Bronchial epithelial cell (primary cell): ENCODE results near the gene EXOC6. TPM values are rescaled to one million over a fixed set of nuclear protein-coding genes. Genes with fewer than 3 reads are reported as not detected.
A peak's percentile ranks its signal among the peaks of the same experiment; 100 is the strongest.
"Not testable (repeated sequence)": the region's sequence is repeated elsewhere in the genome, so short reads cannot be mapped to it uniquely, and the experiment has no call there.

Experiments
- DNase-seq: peaks from one replicate; pipeline ENCODE4 v3.0.0-alpha.2; 2010; ENCODE audit warnings: low read depth
- FAIRE-seq: peaks from 2 replicates; lab custom pipeline; 2011; peaks lifted over from hg19 to GRCh38; lab: Jason Lieb, UNC
- H3K27me3 ChIP-seq: 2 replicates; pipeline ENCODE4 v1.5.1; 2011; ENCODE audit warnings: low read length; ENCODE audit not compliant: control insufficient read depth, insufficient read depth
- H3K36me3 ChIP-seq: 2 replicates; pipeline ENCODE4 v1.5.1; 2011; ENCODE audit warnings: low read length; ENCODE audit not compliant: control insufficient read depth, insufficient read depth
- H3K4me3 ChIP-seq: 2 replicates; pipeline ENCODE4 v1.5.1; 2011; ENCODE audit warnings: mild to moderate bottlenecking, low read depth, low read length, control low read depth
- total RNA-seq: library from RNA; depleted of rRNA; stranded (reverse); fragments of >200 nt; gene quantifications from 2 replicates; pipeline ENCODE4 v1.2.1, GENCODE V29; 2014
- TF ChIP-seq, protein P1 (sequence below): IDR thresholded peaks from 2 replicates; pipeline ENCODE4 v1.5.1; 2011; ENCODE audit warnings: mild to moderate bottlenecking, moderate library complexity, low read length, control low read depth, inconsistent platforms; ENCODE audit not compliant: insufficient read depth, severe bottlenecking

Gene EXOC6
- total RNA-seq, 1 donor from 2014 or later = 12.4 TPM

DNA sequence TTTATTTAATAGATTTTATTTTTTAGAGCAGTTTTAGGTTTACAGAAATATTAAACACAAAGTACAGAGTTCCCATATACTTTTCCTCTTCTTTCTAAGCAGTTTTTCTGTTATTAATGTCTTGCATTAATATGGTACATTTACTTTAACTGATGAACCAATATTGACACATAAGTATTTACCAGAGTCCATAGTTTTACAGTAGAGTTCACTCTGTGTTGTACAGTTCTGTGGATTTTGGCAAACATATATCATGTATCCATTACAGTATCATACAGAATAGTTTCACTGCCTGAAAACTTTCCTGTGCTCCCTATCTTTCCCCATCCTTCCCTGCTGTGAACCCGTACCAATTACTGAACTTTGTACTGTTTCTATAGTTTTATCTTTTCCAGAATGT is 55.3 kb downstream of the EXOC6 start:
- Histone ChIP-seq H3K27me3 (no peaks in the 10 kb centered on the region), H3K4me3 (no peak overlapping the region), H3K36me3 (no peaks in the 10 kb centered on the region)
- DNase-seq (no peak), FAIRE-seq (no peak)
- TF ChIP-seq, protein P1, sequence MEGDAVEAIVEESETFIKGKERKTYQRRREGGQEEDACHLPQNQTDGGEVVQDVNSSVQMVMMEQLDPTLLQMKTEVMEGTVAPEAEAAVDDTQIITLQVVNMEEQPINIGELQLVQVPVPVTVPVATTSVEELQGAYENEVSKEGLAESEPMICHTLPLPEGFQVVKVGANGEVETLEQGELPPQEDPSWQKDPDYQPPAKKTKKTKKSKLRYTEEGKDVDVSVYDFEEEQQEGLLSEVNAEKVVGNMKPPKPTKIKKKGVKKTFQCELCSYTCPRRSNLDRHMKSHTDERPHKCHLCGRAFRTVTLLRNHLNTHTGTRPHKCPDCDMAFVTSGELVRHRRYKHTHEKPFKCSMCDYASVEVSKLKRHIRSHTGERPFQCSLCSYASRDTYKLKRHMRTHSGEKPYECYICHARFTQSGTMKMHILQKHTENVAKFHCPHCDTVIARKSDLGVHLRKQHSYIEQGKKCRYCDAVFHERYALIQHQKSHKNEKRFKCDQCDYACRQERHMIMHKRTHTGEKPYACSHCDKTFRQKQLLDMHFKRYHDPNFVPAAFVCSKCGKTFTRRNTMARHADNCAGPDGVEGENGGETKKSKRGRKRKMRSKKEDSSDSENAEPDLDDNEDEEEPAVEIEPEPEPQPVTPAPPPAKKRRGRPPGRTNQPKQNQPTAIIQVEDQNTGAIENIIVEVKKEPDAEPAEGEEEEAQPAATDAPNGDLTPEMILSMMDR = no peak

DNA sequence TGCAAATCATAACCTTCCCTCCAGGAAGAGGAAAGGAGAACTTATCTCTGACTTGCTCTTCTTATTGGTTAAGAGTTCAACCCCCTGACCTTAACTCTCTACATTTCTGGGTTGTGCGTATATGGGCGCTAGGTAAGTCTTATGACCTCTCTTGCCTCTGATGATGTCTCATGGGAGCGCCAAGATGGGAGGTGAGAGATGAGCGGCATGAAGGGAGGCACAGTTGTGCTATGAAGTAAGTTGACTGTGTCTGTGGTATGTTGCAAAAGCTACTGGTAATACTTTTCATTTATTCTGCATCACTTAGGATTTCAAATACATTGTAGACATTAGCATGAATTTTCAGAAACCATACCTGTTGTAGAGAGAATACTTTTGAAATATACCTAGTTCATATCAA is 59.0 kb downstream of the EXOC6 start:
- H3K27me3 ChIP-seq = no peaks in the 10 kb centered on the region
- DNase-seq (no peak), FAIRE-seq (no peak)
- no peak overlapping the region for H3K4me3 ChIP-seq
- TF ChIP-seq, protein P1 = no peak
- H3K36me3 ChIP-seq = no peaks in the 10 kb centered on the region

DNA sequence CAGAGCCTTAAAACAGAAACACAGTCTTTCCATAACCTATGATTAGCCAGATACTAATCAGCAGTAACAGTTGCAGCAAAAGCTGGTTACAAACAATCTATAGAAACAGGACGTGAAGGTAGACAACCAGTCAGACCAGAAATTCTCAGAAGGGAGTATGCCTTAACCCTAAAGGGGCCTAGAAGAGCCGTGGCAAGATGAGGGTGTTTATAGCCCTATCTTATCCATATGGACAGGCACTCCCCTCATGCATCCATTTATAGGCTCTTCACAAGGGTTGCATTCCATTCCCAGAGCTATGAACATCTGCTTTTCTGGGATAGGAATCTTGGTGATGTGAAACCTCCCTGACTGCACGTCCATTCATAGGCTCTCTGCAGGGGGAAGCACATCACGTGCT is 64.3 kb downstream of the EXOC6 start:
- DNase-seq, H3K27me3 ChIP-seq, H3K4me3 ChIP-seq, H3K36me3 ChIP-seq, FAIRE-seq: not testable (repeated sequence)

DNA sequence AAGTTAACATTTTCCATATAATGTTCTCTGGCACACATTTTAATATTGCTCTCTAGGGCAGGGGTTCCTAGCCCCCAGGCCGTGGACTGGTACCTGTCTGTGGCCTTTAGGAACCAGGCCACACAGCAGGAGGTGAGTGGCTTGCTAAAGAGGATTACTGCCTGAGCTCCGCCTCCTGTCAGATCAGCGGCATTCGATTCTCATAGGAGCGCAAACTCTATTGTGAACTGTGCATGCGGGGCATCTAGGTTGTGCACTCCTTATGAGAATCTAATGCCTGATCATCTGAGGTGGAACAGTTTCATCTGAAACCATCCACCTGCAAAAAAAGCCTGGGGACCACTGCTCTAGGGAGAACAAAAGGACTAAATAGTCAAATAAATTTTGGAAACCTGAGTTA is 65.7 kb downstream of the EXOC6 start:
- TF ChIP-seq, protein P1 = no peak
- Histone ChIP-seq H3K4me3 (no peak overlapping the region), H3K27me3 (no peaks in the 10 kb centered on the region), H3K36me3 (no peaks in the 10 kb centered on the region)
- DNase-seq (no peak), FAIRE-seq (no peak)

DNA sequence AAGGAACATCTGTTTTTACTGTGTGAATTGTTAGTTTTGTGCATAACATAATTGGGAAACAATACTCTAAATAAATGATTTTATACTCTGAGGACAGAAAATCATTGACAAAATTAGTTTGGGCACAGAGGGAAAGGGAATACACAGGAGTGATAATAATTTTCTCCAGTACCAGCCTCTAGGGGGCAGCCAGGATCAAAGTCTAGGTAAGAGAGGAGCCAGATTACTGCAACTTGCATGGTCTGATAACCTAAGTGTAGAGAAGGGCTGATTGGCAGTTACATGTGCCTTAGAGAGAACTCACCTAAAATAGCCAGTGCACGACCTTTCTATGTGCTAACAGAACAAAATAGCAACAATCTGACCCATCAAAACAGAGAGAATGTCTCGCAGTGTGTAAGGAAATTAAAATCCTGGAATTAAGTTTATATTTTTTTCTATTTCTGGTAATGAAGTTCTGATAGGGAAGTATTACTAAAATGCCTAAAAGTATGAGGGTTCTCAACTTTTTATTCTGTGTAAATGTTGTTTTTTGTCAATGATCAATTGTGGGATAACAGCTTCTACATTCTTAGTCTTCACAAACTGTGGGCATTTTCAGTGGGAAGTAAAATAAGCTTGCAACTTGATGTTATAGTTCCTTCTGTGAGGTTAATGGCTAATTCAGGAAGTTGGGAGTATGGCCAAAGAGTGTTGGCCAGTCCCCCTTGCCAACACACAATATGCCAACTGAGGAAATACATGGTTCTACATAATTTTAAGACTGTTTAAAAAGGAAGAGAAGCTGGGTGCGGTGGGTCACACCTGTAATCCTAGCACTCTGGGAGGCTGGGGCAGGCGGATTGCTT is 66.4 kb downstream of the EXOC6 start:
- FAIRE-seq = no peak
- TF ChIP-seq, protein P1 = peak; percentile 72
- peak; percentile 56 for DNase-seq
- Histone ChIP-seq H3K36me3 (no peaks in the 10 kb centered on the region), H3K27me3 (no peaks in the 10 kb centered on the region), H3K4me3 (no peak overlapping the region)

DNA sequence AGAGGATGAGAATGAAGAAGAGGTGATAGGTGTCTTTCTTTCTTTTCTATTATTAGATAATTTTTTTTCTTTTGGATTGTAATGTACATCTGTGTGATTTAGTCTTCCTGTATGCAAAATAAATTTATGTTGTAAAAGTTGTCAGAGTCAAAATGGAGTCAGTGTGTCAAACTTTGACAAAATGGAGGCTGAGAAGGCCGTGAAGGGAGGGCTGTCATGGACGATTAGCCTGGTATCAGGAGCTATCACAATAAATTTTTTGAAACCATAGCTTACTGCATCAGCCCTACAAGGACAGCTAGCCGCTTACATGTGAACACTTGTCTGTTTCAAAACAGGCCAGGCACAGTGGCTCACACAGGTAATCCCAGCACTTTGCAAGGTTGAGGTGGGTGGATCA is 67.6 kb downstream of the EXOC6 start:
- Histone ChIP-seq H3K27me3 (no peaks in the 10 kb centered on the region), H3K4me3 (no peak overlapping the region), H3K36me3 (no peaks in the 10 kb centered on the region)
- FAIRE-seq (no peak), DNase-seq (no peak)
- TF ChIP-seq, protein P1 = no peak
